ENCODE data around the gene MRPL20.

GRCh38 chr1:1400576-1401456, 6.3 kb downstream of the MRPL20 start:
- TF ChIP-seq CTCF (IDR thresholded peaks at IDR 0.05) (no peak), POLR2A (IDR thresholded peaks at IDR 0.05) (no peak)

All from thyroid gland (tissue), 4 donors.